ENCODE results near the gene RARG. TPM values are rescaled to one million over a fixed set of nuclear protein-coding genes. Genes with fewer than 3 reads are reported as not detected.
"Not testable (repeated sequence)": the region's sequence is repeated elsewhere in the genome, so short reads cannot be mapped to it uniquely, and the experiment has no call there.

RARG gene
- total and polyA plus RNA-seq, 8 donors, result 38.2 to 62.5 (median 46.7) TPM

DNA sequence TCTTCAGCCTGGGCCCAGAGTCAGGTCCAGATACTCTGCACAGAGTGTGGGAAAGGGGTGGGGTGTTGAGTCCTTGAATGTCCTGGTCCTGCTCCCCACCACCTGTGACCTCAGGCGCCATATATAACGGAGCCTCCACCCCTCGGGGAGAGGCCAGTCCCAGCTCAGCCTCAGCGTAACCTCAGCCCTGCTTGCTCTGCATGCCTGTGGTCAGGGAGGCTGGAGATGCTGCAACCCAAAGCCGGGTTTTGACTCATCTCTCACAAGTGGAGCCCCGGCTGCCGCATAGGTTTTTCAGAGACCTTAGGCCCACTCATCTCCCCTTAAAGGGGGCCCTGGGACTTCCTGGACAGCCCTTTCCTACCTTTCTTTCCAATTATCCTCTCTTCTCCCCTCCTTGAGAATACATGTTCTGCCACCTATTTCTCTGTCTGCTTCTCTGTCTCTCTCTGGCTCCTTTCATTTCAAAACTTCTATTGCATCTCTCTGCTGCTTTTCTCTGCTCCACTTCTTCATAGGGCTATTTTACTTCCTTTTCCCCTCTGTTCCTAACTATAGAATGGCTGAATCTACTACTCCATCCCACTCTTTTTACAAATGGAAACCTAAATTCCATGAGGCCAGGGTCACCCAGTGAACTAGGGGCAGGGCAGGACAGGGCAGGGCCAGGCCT, 26.1 kb downstream of the RARG start:
- DNase-seq (peak in 1 of 4 donors; percentile 61), ATAC-seq (peak; percentile 72)
- TF ChIP-seq, protein P1, sequence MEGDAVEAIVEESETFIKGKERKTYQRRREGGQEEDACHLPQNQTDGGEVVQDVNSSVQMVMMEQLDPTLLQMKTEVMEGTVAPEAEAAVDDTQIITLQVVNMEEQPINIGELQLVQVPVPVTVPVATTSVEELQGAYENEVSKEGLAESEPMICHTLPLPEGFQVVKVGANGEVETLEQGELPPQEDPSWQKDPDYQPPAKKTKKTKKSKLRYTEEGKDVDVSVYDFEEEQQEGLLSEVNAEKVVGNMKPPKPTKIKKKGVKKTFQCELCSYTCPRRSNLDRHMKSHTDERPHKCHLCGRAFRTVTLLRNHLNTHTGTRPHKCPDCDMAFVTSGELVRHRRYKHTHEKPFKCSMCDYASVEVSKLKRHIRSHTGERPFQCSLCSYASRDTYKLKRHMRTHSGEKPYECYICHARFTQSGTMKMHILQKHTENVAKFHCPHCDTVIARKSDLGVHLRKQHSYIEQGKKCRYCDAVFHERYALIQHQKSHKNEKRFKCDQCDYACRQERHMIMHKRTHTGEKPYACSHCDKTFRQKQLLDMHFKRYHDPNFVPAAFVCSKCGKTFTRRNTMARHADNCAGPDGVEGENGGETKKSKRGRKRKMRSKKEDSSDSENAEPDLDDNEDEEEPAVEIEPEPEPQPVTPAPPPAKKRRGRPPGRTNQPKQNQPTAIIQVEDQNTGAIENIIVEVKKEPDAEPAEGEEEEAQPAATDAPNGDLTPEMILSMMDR (IDR thresholded peaks at IDR 0.05), result no peak
- Histone ChIP-seq H3K36me3 (peaks cover 0 to 12% of the 10 kb centered on the region in 2 donors), H3K4me1 (peaks cover 8 to 50% of the 10 kb centered on the region in 2 donors), H3K4me3 (peak overlapping the region in 1 of 2 donors; percentile 11), H3K9me3 (no peaks in the 10 kb centered on the region), H3K27ac (peak overlapping the region in 1 of 2 donors; percentile 57), H3K27me3 (no peaks in the 10 kb centered on the region)
- intact Hi-C loops (cut with DNase I), result no loop called here

GRCh38 chr12:53204351-53204750, 27.7 kb downstream of the RARG start:
- TF ChIP-seq, protein P1 (IDR thresholded peaks at IDR 0.05), result no peak
- Histone ChIP-seq H3K27me3 (no peaks in the 10 kb centered on the region), H3K36me3 (no peaks in the 10 kb centered on the region), H3K9me3 (no peaks in the 10 kb centered on the region), H3K4me3 (no peak overlapping the region), H3K4me1 (peaks cover 8 to 54% of the 10 kb centered on the region in 2 donors), H3K27ac (no peak overlapping the region)
- intact Hi-C loops (cut with DNase I), result no loop called here
- DNase-seq (no peak), ATAC-seq (no peak)

GRCh38 chr12:53202316-53202715, 29.7 kb downstream of the RARG start:
- H3K36me3 ChIP-seq; H3K9me3 ChIP-seq; ATAC-seq; DNase-seq; H3K4me3 ChIP-seq; H3K27ac ChIP-seq; intact Hi-C loops (cut with DNase I): not testable (repeated sequence)
- Histone ChIP-seq H3K4me1 (peaks cover 8 to 46% of the 10 kb centered on the region in 2 donors), H3K27me3 (peaks cover 0 to 10% of the 10 kb centered on the region in 2 donors)

DNA sequence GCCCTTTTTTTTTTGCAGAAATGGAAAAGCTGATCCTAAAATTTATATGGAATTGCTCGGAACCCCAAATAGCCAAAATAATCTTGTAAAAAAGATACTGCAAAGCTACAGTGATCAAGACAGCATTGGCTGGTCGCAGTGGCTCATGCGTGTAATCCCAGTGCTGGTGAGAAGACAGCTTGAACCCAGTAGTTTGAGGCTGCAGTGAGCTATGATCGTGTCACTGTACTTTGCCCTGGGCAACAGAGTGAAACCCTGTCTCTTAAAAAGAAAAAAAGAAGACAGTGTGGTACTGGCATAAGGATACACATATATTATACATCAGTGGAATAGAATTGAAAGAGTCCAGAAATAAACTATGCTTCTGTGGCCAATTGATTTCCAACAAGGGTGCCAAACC, 30.4 kb downstream of the RARG start:
- Histone ChIP-seq H3K27ac (no peak overlapping the region), H3K9me3 (no peaks in the 10 kb centered on the region), H3K4me1 (peaks cover 8 to 40% of the 10 kb centered on the region in 2 donors), H3K36me3 (no peaks in the 10 kb centered on the region), H3K4me3 (no peak overlapping the region), H3K27me3 (peaks cover 0 to 10% of the 10 kb centered on the region in 2 donors)
- TF ChIP-seq, protein P1 (IDR thresholded peaks at IDR 0.05), result no peak
- no peak for ATAC-seq
- intact Hi-C loops (cut with DNase I), result no loop called here
- DNase-seq, result no peak

DNA sequence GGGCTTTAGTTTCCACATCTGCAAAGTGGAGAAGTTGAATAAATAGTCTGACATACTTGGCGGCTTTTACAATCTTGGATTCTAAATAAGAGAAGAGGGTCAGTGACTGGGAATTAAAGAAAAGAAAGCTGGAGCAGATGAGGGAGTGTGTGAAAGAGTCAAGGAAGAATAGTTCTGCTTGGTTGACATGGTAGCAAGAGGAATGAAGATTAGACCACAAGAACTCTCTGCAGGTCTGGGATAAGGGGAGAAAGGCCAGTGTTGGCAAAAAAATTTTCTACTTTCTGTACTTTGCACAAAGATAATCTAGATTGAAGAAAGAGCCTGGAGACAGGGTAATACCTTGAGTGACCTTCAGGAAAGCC, 30.9 kb downstream of the RARG start:
- H3K27ac ChIP-seq, result no peak overlapping the region
- DNase-seq, result no peak
- TF ChIP-seq, protein P1 (IDR thresholded peaks at IDR 0.05), result no peak
- no peak overlapping the region for H3K4me3 ChIP-seq
- intact Hi-C loops (cut with DNase I), result no loop called here
- ATAC-seq, result no peak
- peaks cover 8 to 35% of the 10 kb centered on the region in 2 donors for H3K4me1 ChIP-seq
- H3K9me3 ChIP-seq, result no peaks in the 10 kb centered on the region
- H3K36me3 ChIP-seq, result no peaks in the 10 kb centered on the region
- H3K27me3 ChIP-seq, result peaks cover 0 to 10% of the 10 kb centered on the region in 2 donors

All from left lung (tissue), 10 donors.